Stimulated activated naive B cell treated with anti-CD40 and anti-IgM and Interleukin-4, amounts not matched to agents 10 μg/mL and 1 μg/mL and 100 μg/mL, for 72 hours (primary cell): ENCODE data around the gene MYO18B.

ENCODE experiments used
- ATAC-seq, 2 donors: fragments of 150-1000 bp; cut with Tn5 transposase; replicated peaks; 2 replicates each; pipeline ENCODE4 v1.10.0; 2021; ENCODE audit warnings: moderate library complexity in 1 of 2
- DNase-seq: peaks from one replicate; pipeline ENCODE4 v3.0.0; 2021
- H3K27ac Mint-ChIP-seq: one replicate; pipeline ENCODE4 v1.8.0; 2022; ENCODE audit warnings: mild to moderate bottlenecking, mixed read lengths
- H3K27me3 Mint-ChIP-seq, 2 donors: one replicate each; pipeline ENCODE4 v1.8.0; 2022; ENCODE audit warnings: mixed read lengths in 2 of 2
- H3K36me3 Mint-ChIP-seq, 2 donors: one replicate each; pipeline ENCODE4 v1.8.0; 2022; ENCODE audit warnings: mixed read lengths in 2 of 2, mild to moderate bottlenecking in 1 of 2
- H3K4me1 Mint-ChIP-seq, 2 donors: one replicate each; pipeline ENCODE4 v1.8.0; 2022; ENCODE audit warnings: mixed read lengths in 2 of 2, mild to moderate bottlenecking in 1 of 2
- H3K4me3 Mint-ChIP-seq, 2 donors: one replicate each; pipeline ENCODE4 v1.8.0; 2022; ENCODE audit warnings: mild to moderate bottlenecking in 2 of 2, mixed read lengths in 2 of 2, moderate library complexity in 1 of 2
- H3K9me3 Mint-ChIP-seq, 2 donors: one replicate each; pipeline ENCODE4 v1.8.0; 2022; ENCODE audit warnings: mixed read lengths in 2 of 2, mild to moderate bottlenecking in 1 of 2

The MYO18B gene

DNA sequence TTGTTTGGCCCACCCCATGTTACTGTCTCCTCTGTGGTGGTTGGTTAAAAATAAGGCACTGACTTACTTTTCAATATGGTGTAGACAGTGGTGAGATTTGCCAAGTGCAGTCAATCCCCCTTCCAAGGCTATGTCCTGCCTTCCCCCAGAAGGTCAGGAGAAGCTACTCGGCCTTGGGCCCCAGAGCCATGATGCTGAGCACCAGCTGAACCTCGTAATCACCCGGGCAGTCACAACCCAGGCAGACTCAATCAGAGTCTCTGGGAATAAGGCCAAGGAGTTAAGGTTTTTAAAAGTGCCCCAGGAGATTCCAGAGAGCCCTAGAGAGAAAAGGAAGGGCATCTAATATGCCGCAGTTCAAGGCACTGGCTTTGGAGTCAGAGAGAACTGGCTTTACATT, 23.8 kb downstream of the MYO18B start:
- Mint-ChIP-seq H3K4me3 (no peak overlapping the region), H3K4me1 (peaks cover 10 to 15% of the 10 kb centered on the region in 2 donors), H3K9me3 (peaks cover 16 to 27% of the 10 kb centered on the region in 2 donors), H3K27ac (no peak overlapping the region), H3K27me3 (no peaks in the 10 kb centered on the region), H3K36me3 (peaks cover 8 to 19% of the 10 kb centered on the region in 2 donors)
- DNase-seq (no peak), ATAC-seq (no peak)

DNA sequence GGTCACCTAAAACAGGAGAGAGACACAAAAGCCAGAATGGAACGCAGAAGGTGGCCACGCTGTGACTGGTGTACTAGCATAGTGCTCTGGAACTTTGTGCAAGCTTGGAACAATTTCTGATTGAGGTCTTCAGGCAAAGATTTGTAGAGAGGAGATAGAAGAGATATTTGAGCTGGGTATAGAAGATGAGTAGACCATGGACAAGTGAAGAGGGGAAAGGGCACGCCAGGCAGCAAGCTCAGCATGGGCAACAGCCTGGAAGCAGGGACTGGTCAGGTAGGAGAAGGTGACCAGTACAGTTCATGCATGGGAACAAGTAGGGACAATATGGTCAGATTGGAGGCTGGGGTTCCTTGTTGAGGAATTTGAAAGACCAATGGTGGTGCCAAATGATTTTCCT, 24.4 kb downstream of the MYO18B start:
- no peak overlapping the region for H3K4me3 Mint-ChIP-seq
- H3K36me3 Mint-ChIP-seq: peaks cover 8 to 19% of the 10 kb centered on the region in 2 donors
- peaks cover 10 to 15% of the 10 kb centered on the region in 2 donors for H3K4me1 Mint-ChIP-seq
- peaks cover 16 to 27% of the 10 kb centered on the region in 2 donors for H3K9me3 Mint-ChIP-seq
- ATAC-seq (no peak), DNase-seq (no peak)
- H3K27ac Mint-ChIP-seq: no peak overlapping the region
- H3K27me3 Mint-ChIP-seq: no peaks in the 10 kb centered on the region

- DNase-seq: no peak
- Mint-ChIP-seq H3K4me3 (no peak overlapping the region), H3K36me3 (peaks cover 8 to 19% of the 10 kb centered on the region in 2 donors), H3K27me3 (peaks cover 5 to 13% of the 10 kb centered on the region in 2 donors), H3K4me1 (peaks cover 16 to 23% of the 10 kb centered on the region in 2 donors), H3K9me3 (peaks cover 16 to 27% of the 10 kb centered on the region in 2 donors), H3K27ac (no peak overlapping the region)
- ATAC-seq: no peak
Observed at GRCh38 chr22:25770333-25770732, 28.3 kb downstream of the MYO18B start.

DNA sequence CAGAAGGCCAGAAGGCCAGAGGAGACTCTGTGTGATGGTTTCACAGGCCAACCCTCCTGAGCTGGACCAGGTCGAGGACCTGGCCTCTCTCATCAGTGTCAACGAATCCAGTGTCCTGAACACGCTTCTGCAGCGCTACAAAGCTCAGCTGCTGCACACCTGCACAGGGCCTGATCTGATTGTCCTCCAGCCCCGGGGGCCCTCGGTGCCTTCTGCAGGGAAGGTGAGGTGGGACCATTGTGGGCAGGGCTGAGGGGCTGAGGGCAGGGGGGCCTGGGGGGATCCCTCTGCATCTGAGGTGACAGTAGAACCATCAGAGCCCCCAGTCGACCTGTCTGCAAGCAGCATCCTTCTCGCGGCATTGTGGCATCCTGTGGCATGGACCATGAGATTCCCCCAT, 30.3 kb downstream of the MYO18B start:
- Mint-ChIP-seq H3K4me1 (peaks cover 16 to 23% of the 10 kb centered on the region in 2 donors), H3K4me3 (no peak overlapping the region), H3K36me3 (peaks cover 0 to 9% of the 10 kb centered on the region in 2 donors), H3K9me3 (peaks cover 3 to 10% of the 10 kb centered on the region in 2 donors), H3K27ac (no peak overlapping the region), H3K27me3 (peaks cover 5 to 13% of the 10 kb centered on the region in 2 donors)
- DNase-seq (no peak), ATAC-seq (no peak)

- Mint-ChIP-seq H3K27ac (no peak overlapping the region), H3K4me1 (peaks cover 6 to 12% of the 10 kb centered on the region in 2 donors), H3K9me3 (no peaks in the 10 kb centered on the region), H3K36me3 (no peaks in the 10 kb centered on the region), H3K4me3 (no peak overlapping the region), H3K27me3 (peaks cover 5 to 15% of the 10 kb centered on the region in 2 donors)
- DNase-seq (no peak), ATAC-seq (peak in 1 of 2 donors; percentile 30)
Observed at GRCh38 chr22:25774575-25775026, 32.6 kb downstream of the MYO18B start.

- no peak for DNase-seq
- no peak overlapping the region for H3K27ac Mint-ChIP-seq
- H3K4me1 Mint-ChIP-seq: peaks cover 6 to 9% of the 10 kb centered on the region in 2 donors
- H3K4me3 Mint-ChIP-seq: no peak overlapping the region
- ATAC-seq: no peak
- no peaks in the 10 kb centered on the region for H3K9me3 Mint-ChIP-seq
- peaks cover 5 to 15% of the 10 kb centered on the region in 2 donors for H3K27me3 Mint-ChIP-seq
- no peaks in the 10 kb centered on the region for H3K36me3 Mint-ChIP-seq
Observed at GRCh38 chr22:25775531-25775930, 33.5 kb downstream of the MYO18B start.

DNA sequence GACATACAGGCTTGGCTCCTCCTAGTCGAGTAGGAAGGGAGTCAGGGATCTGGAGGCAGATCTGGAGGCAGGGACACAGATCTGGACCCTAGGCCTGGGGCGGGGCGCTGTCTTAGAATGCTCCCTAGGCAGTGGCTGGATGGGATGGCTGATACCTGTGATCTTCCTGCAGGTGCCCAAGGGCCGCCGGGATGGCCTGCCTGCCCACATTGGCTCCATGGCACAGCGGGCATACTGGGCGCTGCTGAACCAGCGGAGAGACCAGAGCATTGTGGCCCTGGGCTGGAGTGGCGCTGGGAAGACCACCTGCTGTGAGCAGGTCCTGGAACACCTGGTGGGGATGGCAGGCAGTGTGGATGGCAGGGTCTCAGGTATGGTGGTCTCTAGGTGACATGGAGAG, 35.4 kb downstream of the MYO18B start:
- Mint-ChIP-seq H3K4me3 (no peak overlapping the region), H3K36me3 (no peaks in the 10 kb centered on the region), H3K27me3 (peaks cover 5 to 25% of the 10 kb centered on the region in 2 donors), H3K9me3 (no peaks in the 10 kb centered on the region), H3K4me1 (peaks cover 6 to 9% of the 10 kb centered on the region in 2 donors), H3K27ac (no peak overlapping the region)
- DNase-seq: no peak
- no peak for ATAC-seq

- H3K27ac Mint-ChIP-seq: no peak overlapping the region
- DNase-seq (no peak), ATAC-seq (peak; percentile 19 to 41)
- H3K4me1 Mint-ChIP-seq: peaks cover 3 to 4% of the 10 kb centered on the region in 2 donors
- H3K9me3 Mint-ChIP-seq: no peaks in the 10 kb centered on the region
- peaks cover 5 to 24% of the 10 kb centered on the region in 2 donors for H3K27me3 Mint-ChIP-seq
- H3K36me3 Mint-ChIP-seq: no peaks in the 10 kb centered on the region
- H3K4me3 Mint-ChIP-seq: no peak overlapping the region
Observed at GRCh38 chr22:25777870-25778269, 35.9 kb downstream of the MYO18B start.

DNA sequence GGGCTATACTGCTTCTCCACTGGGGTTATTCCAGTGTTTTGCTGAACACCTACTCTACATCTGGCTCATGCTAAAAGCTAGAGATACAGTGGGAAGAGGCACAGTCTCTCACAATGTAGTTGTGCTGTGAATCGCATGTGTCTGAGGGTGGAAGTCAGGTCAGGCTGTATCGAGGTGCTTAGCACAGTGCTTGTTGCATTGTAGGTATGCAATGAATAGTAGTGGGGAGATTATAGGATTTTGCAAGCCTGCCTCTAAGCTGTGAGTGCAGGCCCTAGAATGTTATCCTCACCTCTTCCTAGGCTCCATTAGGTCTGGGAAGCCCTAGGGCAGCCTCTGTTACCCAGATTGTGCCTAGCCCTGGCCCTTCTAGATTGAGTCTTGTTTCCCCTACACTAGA, 37.4 kb downstream of the MYO18B start:
- Mint-ChIP-seq H3K9me3 (no peaks in the 10 kb centered on the region), H3K4me3 (no peak overlapping the region), H3K4me1 (no peaks in the 10 kb centered on the region), H3K36me3 (no peaks in the 10 kb centered on the region), H3K27me3 (peaks cover 7 to 22% of the 10 kb centered on the region in 2 donors), H3K27ac (no peak overlapping the region)
- ATAC-seq (no peak), DNase-seq (no peak)

DNA sequence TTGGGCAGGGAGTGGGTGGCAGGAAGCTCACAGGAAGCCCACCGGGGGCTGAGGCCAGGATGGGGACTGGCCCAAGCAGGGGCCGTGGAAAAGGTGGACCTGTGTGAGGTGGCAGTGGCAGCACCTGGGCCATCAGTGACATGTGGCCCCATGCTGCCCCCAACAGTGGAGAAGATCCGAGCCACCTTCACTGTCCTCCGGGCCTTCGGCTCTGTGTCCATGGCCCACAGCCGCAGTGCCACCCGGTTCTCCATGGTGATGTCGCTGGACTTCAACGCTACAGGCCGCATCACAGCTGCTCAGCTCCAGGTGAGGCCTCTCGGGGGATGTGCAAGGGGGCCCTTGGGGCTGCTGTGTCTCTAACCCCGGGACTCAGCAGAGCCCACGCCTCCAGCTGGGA, 37.9 kb downstream of the MYO18B start:
- DNase-seq: no peak
- no peak for ATAC-seq
- no peaks in the 10 kb centered on the region for H3K9me3 Mint-ChIP-seq

GRCh38 chr22:25780673-25781072, 38.7 kb downstream of the MYO18B start:
- DNase-seq: no peak
- Mint-ChIP-seq H3K4me1 (no peaks in the 10 kb centered on the region), H3K36me3 (no peaks in the 10 kb centered on the region), H3K9me3 (no peaks in the 10 kb centered on the region), H3K27ac (no peak overlapping the region), H3K4me3 (no peak overlapping the region), H3K27me3 (peaks cover 19% of the 10 kb centered on the region in 2 donors)
- ATAC-seq: no peak

More for the DNA sequence above, 37.9 kb downstream of the MYO18B start:
- H3K27me3 Mint-ChIP-seq: peaks cover 12 to 19% of the 10 kb centered on the region in 2 donors
- H3K36me3 Mint-ChIP-seq: no peaks in the 10 kb centered on the region
- H3K4me3 Mint-ChIP-seq: no peak overlapping the region
- no peak overlapping the region for H3K27ac Mint-ChIP-seq
- H3K4me1 Mint-ChIP-seq: no peaks in the 10 kb centered on the region

DNA sequence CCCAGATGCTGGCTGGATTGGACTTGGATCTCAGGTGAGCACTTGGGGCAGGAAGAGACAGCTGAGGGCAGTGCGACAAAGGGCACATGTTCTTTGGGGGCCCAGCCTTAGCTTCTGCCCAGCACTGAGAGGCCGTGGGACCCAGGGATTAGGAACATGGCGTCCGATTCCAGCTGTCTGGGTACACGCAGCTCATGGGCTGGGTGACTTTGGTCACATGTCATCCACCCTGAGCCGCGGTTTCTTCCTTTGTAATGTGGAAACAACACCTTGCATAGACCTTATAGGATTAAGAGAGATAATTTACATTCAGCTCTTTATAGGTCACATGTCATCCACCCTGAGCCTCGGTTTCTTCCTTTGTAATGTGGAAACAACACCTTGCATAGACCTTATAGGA, 39.8 kb downstream of the MYO18B start:
- DNase-seq (no peak), ATAC-seq (no peak)
- H3K4me1 Mint-ChIP-seq: no peaks in the 10 kb centered on the region
- H3K27ac Mint-ChIP-seq: no peak overlapping the region
- H3K4me3 Mint-ChIP-seq: no peak overlapping the region
- H3K27me3 Mint-ChIP-seq: peaks cover 19 to 20% of the 10 kb centered on the region in 2 donors
- H3K9me3 Mint-ChIP-seq: no peaks in the 10 kb centered on the region
- H3K36me3 Mint-ChIP-seq: no peaks in the 10 kb centered on the region

DNA sequence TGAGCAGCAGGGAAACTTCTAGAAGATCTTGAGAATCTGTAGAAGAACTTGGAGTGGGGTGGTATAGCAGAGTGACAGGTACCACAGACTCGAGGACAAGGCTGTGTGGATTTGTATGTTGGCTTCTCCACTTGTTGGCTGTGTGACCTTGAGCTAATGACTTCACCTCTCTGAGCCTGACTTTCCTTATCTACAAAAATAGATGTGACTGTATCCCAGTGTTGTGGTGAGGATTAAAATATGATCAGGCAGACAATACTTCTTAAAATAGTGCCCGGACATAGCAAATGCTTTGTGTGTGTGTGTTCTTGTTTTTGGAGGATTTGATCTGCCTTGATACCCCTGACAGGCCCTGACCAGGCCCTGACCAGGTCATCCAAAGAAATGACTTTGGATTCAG, 40.8 kb downstream of the MYO18B start:
- no peaks in the 10 kb centered on the region for H3K9me3 Mint-ChIP-seq
- no peaks in the 10 kb centered on the region for H3K4me1 Mint-ChIP-seq
- DNase-seq: no peak
- ATAC-seq: no peak
- H3K27ac Mint-ChIP-seq: no peak overlapping the region
- no peaks in the 10 kb centered on the region for H3K36me3 Mint-ChIP-seq
- peaks cover 19 to 20% of the 10 kb centered on the region in 2 donors for H3K27me3 Mint-ChIP-seq
- no peak overlapping the region for H3K4me3 Mint-ChIP-seq

DNA sequence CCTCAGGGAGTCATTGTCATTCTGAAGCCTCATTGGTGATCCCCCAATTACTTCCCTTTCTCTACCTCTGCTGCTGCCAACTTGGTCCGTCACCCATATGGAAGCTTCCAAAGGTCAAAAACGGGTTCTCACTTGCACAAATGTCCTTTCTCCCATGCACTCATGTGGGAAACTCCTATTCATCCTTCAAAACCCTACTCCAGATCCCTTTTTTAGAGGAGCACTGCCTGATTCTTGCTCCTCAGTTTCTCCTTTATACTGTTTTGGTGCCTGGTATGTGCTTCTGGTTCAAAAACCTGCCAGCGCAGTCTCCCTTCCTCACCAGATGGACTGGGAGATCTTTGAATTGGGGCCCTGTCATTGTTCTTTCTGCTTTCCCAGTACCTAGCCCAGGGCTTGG, 41.9 kb downstream of the MYO18B start:
- H3K9me3 Mint-ChIP-seq: no peaks in the 10 kb centered on the region
- DNase-seq: no peak
- no peak overlapping the region for H3K27ac Mint-ChIP-seq

GRCh38 chr22:25786165-25786564, 44.2 kb downstream of the MYO18B start:
- H3K27me3 Mint-ChIP-seq: peaks cover 20% of the 10 kb centered on the region in 2 donors
- no peak overlapping the region for H3K4me3 Mint-ChIP-seq
- DNase-seq: no peak
- H3K36me3 Mint-ChIP-seq: no peaks in the 10 kb centered on the region
- H3K27ac Mint-ChIP-seq: no peak overlapping the region
- ATAC-seq: no peak
- no peaks in the 10 kb centered on the region for H3K4me1 Mint-ChIP-seq
- H3K9me3 Mint-ChIP-seq: no peaks in the 10 kb centered on the region

More for the DNA sequence above, 41.9 kb downstream of the MYO18B start:
- no peak overlapping the region for H3K4me3 Mint-ChIP-seq
- no peak for ATAC-seq
- H3K4me1 Mint-ChIP-seq: no peaks in the 10 kb centered on the region
- peaks cover 19 to 20% of the 10 kb centered on the region in 2 donors for H3K27me3 Mint-ChIP-seq
- no peaks in the 10 kb centered on the region for H3K36me3 Mint-ChIP-seq

GRCh38 chr22:25791556-25791955, 49.6 kb downstream of the MYO18B start:
- no peak overlapping the region for H3K4me3 Mint-ChIP-seq
- H3K9me3 Mint-ChIP-seq: no peaks in the 10 kb centered on the region
- peaks cover under 1 to 12% of the 10 kb centered on the region in 2 donors for H3K27me3 Mint-ChIP-seq
- ATAC-seq (no peak), DNase-seq (no peak)
- H3K36me3 Mint-ChIP-seq: no peaks in the 10 kb centered on the region
- H3K27ac Mint-ChIP-seq: no peak overlapping the region
- H3K4me1 Mint-ChIP-seq: no peaks in the 10 kb centered on the region
